Activated T-helper 1 cell treated with anti-CD3 and anti-CD28 coated beads, Interleukin-2, amount 50 U/mL, for 16 hours (primary cell): ENCODE data around the gene TENT5C.

ENCODE experiments used
- DNase-seq, 2 donors: peaks; one replicate each; pipeline ENCODE4 v3.0.0-alpha.2; 2020; ENCODE audit warnings: low read depth in 1 of 2, low spot score in 1 of 2

The TENT5C gene

GRCh38 chr1:117612517-117613248 lies 6.8 kb downstream of the TENT5C start:
- DNase-seq: no peak

GRCh38 chr1:117613249-117613968 lies 7.6 kb downstream of the TENT5C start:
- DNase-seq: no peak

DNA sequence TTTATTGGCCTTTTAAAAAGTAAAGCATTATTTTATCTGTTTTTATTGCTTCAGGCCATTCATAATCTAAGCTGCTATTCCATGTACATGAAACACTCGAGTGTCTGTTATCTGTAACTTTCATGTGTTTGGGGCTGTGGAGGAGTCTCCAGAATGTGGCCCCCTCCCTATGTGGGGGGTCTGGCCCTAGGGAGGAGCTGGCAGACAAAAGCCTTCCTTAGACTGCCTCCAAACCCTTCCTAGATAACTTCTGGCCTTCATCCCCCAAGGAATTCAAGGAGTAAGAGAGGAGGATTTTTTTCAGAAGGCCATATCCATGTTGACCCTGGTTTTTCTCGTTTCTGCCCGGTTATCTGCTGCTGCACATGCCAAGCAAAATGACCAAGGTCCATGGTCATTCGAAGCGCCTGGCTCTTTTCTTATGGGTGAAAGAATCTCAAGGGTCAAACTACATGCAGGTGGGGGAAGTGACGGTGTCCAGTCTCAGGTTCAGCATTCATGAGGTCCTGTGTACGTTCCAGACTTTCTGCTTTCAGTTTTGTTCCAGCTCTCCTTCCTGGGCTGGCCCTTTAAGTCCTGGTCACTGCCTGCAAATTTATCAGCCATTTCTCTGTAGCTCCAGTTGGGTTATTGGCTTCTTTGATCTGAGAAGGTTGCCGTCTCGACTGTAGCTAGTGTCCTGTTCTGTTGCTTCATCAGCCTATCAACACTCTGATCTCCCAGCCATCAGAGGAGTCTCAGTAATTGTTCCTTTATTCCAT lies 8.3 kb downstream of the TENT5C start:
- no peak for DNase-seq

GRCh38 chr1:117615474-117615873 lies 9.6 kb downstream of the TENT5C start:
- no peak for DNase-seq

GRCh38 chr1:117616356-117616755 lies 10.5 kb downstream of the TENT5C start:
- no peak for DNase-seq

DNA sequence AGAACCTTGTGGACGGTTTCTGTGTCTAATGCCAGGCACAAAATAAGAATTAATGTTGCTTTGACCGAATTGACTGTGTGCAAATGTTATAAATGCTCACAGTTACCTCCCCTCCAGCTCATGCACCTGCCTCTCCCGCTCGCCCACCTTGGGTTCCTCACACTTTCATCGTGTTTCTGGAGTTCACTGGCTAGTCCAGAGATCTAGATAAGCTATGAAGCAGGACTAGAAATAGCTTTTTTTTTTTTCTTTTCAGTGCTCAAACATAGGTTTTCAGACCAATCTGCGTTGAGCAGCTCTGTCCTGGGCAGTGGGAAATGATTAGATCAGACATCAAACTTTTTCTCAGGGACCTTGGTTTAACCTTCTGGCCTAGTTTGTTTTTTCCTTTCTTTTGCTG lies 11.1 kb downstream of the TENT5C start:
- DNase-seq: no peak

DNA sequence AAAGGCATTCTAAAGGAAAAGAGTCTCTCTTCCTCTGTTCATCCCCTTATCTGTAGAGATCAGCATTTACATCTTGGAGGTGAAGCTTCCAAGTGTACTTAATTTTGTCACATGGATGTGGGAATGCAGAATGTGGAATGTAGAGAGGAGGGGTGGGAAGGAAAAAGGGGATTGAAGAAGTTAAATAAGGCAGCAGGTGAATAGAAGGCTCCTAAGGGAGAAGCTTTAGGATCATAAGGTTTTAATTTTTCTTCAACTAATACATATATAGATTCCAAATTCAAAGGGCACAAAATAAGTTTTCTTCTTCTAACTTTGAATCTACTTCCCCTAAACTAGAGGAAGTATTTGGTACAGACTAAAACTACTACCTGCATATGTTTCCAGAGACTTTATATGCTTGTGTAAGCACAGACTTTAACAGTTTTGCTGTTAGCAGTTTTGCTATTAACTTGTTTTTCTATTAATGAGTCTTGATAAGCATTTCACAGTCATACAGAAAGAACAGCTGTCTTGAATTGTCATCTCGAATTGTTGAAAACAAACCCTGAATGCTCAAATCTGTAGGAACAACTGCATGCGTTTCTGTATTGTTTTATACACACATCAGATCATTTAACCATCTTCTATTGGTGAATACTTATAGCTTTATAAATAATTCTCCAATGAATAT lies 12.7 kb downstream of the TENT5C start:
- DNase-seq: no peak

- DNase-seq: no peak
These were observed 14.6 kb downstream of the TENT5C start for GRCh38 chr1:117620440-117620839.

DNA sequence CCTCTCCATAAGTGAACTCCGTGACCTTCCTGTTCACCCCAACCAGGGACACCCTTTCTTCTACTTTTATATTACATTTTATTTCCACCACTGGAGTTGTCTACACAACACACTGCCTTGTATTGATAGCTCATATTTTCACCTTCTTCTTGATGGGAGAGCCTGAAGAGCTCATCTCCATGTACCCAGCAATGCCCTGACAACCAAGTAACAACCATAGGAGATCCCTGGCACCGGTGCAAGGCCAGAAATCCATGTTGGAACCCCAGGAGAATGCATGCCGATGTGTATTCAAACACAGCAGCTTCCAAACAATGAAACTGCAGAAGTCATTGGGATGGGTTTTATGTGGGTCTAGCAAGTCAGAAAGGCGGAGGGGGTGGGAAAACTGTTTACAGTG lies 15.5 kb downstream of the TENT5C start:
- DNase-seq: no peak

GRCh38 chr1:117622726-117623125 lies 16.9 kb downstream of the TENT5C start:
- DNase-seq: no peak

GRCh38 chr1:117623141-117623540 lies 17.3 kb downstream of the TENT5C start:
- DNase-seq: no peak

DNA sequence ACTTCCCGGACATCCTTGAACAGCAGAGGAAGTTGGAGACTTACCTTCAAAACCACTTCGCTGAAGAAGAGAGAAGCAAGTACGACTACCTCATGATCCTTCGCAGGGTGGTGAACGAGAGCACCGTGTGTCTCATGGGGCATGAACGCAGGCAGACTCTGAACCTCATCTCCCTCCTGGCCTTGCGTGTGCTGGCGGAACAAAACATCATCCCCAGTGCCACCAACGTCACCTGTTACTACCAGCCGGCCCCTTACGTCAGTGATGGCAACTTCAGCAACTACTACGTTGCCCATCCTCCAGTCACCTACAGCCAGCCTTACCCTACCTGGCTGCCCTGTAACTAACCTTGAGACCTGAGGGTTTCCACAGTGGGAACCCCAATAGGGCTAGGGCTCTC lies 17.9 kb downstream of the TENT5C start:
- no peak for DNase-seq

DNA sequence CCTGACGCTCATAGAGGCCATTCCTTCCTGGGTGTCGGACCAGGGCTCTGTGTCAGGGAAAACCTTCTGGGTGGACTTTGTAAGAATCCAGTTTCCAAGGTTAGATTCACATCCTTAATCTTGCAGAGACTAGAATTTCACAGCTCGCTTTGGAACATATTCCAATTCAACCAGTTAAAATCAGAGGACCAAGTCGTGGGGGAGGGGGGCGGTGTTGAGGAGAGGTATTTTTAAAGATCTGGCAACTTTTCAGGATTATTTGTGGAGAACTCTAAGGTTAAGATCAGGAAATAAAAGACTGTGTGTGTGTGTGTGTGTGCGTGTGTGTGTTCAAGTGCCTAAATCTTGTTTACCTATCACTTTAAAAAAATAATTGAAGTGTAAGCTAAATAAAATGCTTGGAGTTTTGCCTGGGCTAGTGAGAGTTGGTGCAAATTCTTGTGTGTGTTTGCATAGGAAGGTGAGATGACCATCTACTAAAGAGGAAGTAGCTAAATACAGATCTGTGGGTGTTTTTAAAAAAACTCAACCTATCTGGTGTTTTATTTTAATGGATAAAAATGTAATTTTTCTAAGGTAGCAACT lies 21.8 kb downstream of the TENT5C start:
- DNase-seq: no peak

DNA sequence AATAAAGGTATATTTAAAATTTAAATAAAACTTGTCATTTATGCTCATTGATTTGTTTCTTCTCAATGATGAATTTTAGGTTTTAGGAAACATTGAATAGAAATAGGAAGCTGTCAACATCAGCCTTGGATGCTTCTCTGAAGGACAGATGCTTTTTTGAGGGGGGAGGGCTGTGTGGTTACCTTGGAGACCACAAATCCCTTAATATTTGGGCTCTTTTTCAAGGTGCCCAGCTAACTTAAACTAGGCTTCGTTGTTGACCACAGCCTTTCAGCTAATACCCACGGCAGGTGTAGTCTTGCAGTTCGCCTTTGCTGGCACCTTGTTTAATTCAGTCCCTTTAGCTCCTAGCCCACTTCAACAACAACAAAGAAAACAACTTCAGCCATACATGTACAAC lies 22.5 kb downstream of the TENT5C start:
- no peak for DNase-seq

- no peak for DNase-seq
These were observed 24.0 kb downstream of the TENT5C start for GRCh38 chr1:117629625-117630422.

DNA sequence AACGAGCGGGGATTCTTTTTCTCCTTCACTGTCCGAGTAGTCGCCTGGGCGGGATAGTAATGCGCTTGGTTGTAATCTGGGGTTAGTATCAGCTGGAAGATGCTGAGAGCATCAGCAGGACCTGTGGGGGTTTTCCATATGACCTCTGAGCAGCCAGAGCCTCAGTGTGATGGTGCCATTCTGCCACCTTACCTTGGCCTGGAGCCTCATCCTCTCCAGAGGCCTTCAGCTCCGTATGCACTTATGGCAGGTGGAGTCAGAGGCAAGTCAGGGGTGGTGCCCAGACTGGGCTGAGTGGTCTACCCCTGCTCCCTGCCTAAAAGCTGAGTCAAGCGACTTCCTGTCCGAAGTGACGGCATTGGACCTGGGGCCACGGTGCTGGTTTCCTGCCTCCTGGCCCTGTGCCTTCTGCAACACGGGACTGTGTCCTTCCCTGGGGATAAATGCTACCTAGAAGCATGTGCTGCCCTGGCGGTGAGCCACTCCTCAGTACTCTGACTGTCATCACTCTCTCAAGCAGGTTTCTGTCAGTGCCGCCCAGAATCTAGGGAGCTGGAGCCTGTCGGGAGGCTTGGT lies 24.7 kb downstream of the TENT5C start:
- no peak for DNase-seq

DNA sequence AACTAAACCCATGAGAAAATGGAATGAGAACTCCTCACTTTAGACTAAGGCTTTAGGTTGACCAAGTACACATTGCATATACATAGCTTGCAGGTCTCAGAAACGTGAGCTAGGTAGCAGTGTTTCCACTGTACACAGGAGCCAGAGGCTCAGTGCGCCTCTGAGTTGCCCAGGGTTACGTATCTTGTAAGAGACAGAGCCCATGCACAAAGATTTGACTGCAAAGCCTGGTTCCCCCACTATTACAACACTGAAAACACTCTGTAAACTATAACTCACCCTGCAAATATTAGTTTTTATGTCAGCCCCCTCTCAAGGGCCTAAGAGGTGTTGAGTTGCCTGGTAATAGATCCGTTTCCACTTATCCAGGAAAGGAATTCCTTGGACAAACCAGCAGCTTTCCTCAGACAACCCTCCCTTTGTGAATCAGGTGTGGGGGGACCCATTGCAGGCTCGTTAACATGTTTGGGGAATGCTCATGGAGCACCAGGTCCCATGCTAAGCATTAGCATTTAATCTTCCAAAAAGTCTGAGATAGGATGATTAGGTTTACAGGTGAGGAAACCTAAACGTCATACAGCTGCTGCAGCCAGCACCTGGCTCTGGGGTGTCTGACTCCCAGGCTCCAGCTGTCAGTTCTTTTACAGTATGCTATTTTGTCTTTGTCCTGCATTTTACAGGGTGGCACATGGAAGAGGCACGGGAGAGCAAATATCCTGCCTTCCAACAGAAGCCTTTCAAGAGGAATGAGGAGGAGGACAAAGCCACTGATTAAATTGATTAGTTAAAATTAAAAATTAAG lies 25.7 kb downstream of the TENT5C start:
- DNase-seq: no peak

GRCh38 chr1:117632269-117633067 lies 26.6 kb downstream of the TENT5C start:
- no peak for DNase-seq

DNA sequence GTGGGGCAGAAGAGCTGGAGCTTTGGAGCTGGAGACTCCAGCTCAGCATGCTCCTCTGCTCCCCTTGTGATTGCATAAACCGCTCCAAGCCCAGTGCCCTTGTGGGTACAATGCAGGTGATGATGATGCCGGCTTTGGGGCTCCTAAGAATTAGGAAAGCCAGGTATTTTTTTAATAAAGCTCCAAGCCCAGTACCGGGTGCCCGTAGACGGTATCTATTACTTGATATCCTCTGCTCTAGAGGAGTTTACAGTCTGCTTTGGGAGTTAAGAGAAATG lies 27.2 kb downstream of the TENT5C start:
- DNase-seq: no peak
